HG02970 (cell line): Measurements from ENCODE around the gene ISYNA1.

ENCODE experiments used
- ATAC-seq: cut with Tn5 transposase; IDR thresholded peaks from one replicate; pipeline ENCODE4 v1.9.1; 2021; ENCODE audit warnings: mild to moderate bottlenecking, moderate library complexity, moderate number of reproducible peaks; ENCODE audit not compliant: unreplicated experiment, low FRiP score

Gene ISYNA1

GRCh38 chr19:18437491-18438330 lies at the start of gene ISYNA1:
Gene ISYNA1, minus strand, starts transcription at chr19:18438133. Its CDS starts 154 bp downstream, at chr19:18437979.
- no peak for ATAC-seq

- no peak for ATAC-seq
Observed at GRCh38 chr19:18486746-18487145, 48.8 kb upstream of the ISYNA1 start.

- ATAC-seq = no peak
Observed at GRCh38 chr19:18484992-18485391, 47.1 kb upstream of the ISYNA1 start.

GRCh38 chr19:18483119-18483890 lies 45.4 kb upstream of the ISYNA1 start:
- no peak for ATAC-seq

GRCh38 chr19:18481505-18482222 lies 43.7 kb upstream of the ISYNA1 start:
- ATAC-seq = no peak

- no peak for ATAC-seq
Observed at GRCh38 chr19:18480006-18480691, 42.2 kb upstream of the ISYNA1 start.

GRCh38 chr19:18478545-18479311 lies 40.8 kb upstream of the ISYNA1 start:
- ATAC-seq = no peak

- no peak for ATAC-seq
Observed at GRCh38 chr19:18477974-18478373, 40.0 kb upstream of the ISYNA1 start.

- no peak for ATAC-seq
Observed at GRCh38 chr19:18477042-18477779, 39.3 kb upstream of the ISYNA1 start.

- no peak for ATAC-seq
Observed at GRCh38 chr19:18476507-18477041, 38.6 kb upstream of the ISYNA1 start.

GRCh38 chr19:18475762-18476331 lies 37.9 kb upstream of the ISYNA1 start:
- no peak for ATAC-seq

- no peak for ATAC-seq
Observed at GRCh38 chr19:18475004-18475453, 37.1 kb upstream of the ISYNA1 start.

GRCh38 chr19:18474366-18474887 lies 36.5 kb upstream of the ISYNA1 start:
- no peak for ATAC-seq

GRCh38 chr19:18473706-18474087 lies 35.8 kb upstream of the ISYNA1 start:
- no peak for ATAC-seq

GRCh38 chr19:18473003-18473705 lies 35.2 kb upstream of the ISYNA1 start:
- no peak for ATAC-seq

GRCh38 chr19:18470787-18471186 lies 32.9 kb upstream of the ISYNA1 start:
- ATAC-seq = no peak

- ATAC-seq = no peak
Observed at GRCh38 chr19:18469069-18469846, 31.3 kb upstream of the ISYNA1 start.
